Medulla oblongata (tissue), 1 donor: ENCODE results near the gene KIF5B.
"Not testable (repeated sequence)": the region's sequence is repeated elsewhere in the genome, so short reads cannot be mapped to it uniquely, and the experiment has no call there.

Source experiments
- DNase-seq: peaks from one replicate; pipeline ENCODE4 v3.0.0-alpha.2; 2015; ENCODE audit errors: extremely low spot score

KIF5B gene

DNA sequence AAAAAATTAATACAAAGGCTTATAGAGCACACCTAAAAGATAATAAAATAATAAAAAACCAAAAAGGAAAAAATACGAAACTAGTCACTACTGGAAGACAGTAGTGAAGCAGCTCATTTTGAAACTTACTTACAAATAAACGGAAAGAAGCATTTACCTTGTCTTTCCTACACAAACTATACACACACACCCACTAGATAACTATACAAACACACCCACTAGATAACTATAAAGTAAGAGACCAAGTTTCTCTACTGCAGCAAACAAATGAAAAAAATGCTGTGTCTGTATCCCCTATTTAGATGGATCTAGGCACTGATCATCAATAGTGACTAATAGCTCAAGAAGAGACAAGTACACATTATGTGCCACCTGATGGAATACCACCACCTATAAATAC, 49.2 kb downstream of the KIF5B start:
- no peak for DNase-seq

DNA sequence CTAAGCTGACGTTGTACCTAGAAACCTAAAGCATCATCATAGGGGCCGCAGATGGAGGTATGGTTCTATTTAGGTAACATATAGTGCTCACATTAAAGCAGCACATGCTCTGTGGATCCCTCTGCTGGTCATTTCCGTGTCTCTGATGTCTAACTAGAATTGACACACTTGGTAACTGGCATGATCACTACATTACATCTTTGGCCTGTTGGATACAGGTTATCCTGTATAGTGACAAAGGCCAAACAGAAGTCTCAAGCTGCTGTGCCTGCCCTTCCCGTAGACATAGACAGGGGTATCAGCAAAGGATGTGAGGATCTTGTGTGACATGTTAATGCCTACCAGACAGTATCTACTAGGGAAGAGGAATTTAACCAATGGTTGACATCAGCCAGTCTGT, 51.2 kb downstream of the KIF5B start:
- peak; percentile 67 for DNase-seq

DNA sequence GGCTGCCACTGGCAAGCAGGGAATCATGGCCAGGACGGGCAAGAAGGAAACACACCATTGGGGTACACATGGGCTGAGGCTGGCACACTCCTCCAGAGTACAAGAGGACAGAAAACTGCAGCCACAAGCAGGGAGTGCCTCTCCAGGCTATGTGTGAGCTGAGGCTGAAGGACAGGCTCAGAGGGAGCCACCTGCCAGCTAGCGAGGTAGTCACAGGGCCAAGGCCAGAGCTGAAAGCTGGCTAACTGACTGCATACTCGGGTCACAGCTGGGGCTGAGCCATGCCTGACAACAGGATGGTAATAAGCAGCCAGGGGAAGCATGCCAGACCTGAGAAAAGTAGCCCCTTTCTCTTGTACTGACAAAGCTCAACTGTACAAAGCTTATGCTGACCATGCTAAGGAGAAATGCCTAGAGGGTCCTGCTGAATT, 52.0 kb downstream of the KIF5B start:
- DNase-seq, result peak; percentile 64

DNA sequence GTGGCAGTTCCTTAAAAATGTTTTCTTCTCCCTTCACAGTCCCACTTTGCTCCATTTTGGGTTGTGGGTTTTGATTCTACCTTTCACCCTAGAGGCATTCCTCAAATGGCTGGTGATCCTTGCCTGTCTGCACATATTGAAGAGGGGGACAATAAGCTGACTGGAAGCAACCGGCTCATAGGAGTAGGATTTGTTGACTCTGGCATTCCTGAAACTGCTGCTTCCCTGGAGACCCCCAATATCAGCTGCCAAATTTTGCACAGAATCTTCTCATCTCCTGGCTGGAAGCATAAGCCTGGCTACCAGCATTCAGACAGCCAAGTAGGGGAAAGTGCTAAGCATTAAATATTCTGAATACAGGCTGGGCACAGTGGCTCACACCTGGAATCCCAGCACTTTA, 53.7 kb downstream of the KIF5B start:
- DNase-seq, result no peak

DNA sequence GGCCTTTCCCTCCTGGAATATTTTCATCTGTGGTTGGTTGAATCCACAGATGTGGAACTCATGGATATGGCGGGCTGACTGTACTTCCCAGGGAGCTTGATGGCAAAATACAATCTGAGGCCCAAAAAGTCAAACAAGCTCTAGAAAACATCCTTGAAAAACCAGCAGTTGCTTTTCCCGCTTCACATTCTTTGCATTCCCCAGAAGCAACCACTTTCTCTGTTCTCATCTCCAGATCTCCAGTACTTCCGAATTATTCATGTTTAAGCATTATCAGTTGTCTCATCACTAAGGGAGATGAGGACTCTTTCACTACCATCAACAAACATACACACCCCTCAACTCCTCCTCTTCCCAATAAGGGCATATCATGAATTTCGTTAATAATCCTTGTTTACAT, 55.3 kb downstream of the KIF5B start:
- no peak for DNase-seq

DNA sequence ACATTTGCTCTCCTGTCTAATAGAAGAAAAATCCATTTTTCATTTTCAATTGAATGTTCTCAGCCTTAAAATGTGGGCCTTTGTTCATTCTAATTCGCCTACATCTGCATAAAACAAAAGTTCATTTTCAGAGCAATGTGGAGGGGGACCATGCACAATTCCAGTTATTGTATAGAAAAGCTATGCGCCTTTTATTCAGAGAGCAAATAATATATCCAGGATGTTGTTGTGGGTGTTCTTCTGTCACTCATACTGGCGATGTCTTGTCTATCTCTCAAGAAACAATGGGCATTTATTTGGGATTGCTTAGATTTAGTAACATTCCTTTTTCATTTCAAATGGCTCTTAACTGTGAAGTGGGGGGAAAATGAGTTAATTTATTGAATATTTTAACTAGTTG, 56.4 kb downstream of the KIF5B start:
- no peak for DNase-seq

DNA sequence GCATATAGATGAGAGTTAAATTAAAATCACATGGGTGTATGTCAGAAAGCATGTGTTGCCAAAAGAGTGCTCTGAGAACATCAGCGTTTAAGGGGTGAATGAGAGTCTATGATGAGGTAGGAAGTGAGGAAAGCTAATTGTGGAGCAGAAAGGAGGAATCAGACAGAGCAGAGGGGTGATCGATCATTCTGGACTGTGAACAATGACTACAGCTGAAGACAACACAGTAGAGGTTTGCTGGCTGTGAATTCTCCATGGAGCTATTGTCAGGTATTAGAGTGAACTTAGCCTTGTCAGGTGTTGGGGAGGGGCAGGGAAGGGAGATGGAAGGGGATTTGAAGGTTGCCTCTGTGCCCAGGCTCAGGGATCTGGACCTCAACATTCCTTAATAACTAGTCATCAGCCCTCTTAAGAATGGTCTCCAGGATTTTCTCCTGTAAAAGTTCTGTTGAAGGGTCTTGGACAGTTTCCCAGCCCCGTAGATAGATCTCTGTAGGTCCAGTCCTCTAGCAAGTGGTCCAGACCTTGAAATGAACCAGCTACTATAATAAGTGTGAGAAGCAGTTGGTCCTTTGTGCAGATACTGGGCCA, 57.1 kb downstream of the KIF5B start:
- no peak for DNase-seq

DNA sequence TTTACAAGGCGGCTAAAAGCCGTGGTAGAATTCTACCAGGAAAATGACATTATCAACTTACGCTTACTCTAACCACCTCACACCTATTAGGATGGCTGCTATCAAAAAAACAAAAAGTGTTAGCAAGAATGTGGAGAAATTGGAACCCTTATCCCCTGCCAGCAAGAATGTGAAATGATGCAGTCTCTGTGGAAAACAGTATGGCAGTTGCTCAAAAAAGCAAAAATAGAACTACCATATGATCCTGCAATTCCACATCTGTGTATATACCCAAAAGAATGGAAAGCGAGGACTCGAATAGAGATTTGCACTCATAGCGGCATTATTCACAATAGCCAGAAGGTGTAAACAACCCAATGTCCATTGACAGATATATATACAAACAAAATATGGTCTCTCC, 61.3 kb downstream of the KIF5B start:
- DNase-seq, result no peak

DNA sequence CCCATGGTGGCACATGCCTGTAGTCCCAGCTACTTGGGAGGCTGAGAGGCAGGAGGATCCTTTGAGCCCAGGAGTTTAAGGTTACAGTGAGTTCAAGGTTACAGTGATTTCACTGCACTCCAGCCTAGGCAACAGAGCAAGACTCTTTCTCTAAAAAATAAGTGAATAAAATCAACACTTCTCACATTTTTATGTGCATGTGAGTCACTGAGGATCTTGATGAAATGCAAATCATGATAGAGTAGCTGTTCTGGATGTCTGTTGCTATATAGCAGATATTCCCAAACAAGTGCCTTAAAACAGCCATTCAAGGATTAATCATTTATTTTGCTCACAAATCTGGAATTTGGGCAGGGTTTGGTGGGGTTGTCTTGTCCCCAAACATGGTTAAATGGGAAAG, 65.3 kb downstream of the KIF5B start:
- no peak for DNase-seq

DNA sequence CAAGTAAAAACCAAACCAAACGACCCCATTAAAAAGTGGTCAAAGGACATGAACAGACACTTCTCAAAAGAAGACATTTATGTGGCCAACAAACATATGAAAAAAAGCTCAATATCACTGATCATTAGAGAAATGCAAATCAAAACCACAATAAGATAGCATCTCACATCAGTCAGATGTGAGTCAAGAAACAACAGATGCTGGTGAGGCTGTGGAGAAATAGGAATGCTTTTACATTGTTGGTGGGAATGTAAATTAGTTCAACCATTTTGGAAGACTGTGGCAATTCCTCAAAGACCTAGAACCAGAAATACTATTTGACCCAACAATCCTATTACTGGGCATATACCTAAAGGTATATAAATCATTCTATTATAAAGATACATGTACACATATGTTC, 68.4 kb downstream of the KIF5B start:
- not testable (repeated sequence) for DNase-seq

DNA sequence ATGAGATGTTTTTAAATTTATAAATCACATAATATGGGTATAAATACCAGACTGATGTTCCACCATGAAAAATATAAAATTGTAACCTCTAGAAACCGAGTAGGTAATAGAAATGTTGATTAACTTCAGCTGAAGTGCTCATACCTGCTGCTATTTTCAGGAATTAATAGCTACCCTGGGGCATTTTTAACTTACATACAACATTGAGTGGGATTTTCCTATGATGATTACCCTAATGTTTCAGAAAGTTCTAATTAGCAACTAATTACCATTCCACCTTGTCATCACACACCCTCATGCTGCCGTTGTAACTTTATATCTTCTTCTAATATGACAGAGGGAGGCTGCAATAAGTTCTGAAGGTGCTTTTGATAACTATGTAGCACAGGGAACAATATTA, 74.1 kb downstream of the KIF5B start:
- DNase-seq, result no peak

DNA sequence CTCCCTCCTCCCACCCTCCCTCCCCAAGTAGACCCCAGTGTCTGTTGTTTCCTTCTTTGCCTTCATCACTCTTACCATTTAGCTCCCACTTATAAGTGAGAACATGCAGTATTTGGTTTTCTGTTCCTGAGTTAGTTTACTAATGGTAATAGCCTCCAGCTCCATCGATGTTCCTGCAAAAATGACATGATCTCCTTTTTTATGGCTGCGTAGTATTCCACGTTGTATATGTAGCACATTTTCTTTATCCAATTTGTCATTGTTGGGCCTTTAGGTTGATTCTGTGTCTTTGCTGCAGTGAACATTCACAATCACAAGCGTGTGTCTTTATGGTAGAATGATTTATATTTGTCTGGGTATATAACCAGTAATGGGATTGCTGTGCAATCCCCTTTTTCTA, 75.8 kb downstream of the KIF5B start:
- no peak for DNase-seq

DNA sequence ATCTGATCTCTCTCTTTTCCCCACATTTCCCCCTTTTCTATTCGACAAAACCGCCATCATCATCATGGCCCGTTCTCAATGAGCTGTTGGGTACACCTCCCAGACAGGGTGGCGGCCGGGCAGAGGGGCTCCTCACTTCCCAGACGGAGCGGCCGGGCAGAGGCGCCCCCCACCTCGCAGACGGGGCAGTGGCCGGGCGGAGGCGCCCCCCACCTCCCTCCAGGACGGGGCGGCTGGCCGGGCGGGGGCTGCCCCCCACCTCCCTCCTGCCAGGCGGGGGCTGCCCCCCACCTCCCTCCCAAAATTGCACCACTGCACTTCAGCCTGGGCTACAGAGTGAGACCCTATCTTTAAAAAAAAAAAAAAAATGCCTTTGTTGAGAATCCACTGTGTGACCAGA, 77.2 kb downstream of the KIF5B start:
- DNase-seq, result not testable (repeated sequence)

DNA sequence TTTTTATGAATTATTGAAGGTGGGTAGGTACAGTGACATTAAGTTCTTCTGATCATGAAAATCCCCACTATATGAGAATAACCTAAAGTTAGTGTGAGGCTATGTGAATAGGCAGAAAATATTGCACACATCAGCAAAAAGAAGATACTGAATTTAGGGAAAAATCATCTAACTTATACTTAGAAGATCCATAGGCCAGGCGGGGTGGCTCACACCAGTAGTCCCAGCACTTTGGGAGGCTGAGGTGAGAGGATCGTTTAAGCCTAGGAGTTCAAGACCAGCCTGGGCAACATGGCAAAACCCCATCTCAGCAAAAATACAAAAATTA, 78.1 kb downstream of the KIF5B start:
- no peak for DNase-seq

DNA sequence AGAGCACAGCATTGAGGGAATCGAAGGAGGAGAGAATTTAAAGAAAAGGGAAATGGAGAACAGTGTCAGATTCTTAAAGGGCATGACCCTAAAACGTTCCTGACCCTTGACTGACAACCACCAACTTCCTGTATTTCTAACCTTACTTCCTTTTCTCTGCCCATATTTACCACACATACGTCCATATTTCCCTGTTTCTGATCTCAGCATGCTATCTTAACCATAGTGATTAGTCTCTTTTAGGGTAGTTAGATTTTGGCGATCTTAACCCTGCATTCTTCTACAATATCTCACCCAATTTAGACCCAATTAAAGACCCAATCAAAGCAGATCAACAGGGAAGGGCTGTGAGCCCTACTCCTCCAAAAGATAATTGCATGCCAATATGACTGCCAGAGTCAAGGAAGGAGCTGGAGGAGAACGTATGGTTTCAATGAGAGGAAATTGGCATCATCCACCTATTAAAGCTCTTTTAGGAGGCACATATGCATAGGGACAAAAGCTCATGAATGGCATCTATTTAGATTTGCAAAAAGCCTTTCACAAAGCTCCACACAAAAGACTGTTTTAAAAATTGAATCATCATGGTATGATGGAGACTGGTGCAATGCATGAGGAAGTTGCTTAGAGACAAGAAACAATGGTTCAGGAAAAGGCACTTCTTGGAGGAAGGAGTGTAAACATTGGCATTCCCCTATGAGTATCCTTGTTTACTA, 78.6 kb downstream of the KIF5B start:
- peak; percentile 71 for DNase-seq

DNA sequence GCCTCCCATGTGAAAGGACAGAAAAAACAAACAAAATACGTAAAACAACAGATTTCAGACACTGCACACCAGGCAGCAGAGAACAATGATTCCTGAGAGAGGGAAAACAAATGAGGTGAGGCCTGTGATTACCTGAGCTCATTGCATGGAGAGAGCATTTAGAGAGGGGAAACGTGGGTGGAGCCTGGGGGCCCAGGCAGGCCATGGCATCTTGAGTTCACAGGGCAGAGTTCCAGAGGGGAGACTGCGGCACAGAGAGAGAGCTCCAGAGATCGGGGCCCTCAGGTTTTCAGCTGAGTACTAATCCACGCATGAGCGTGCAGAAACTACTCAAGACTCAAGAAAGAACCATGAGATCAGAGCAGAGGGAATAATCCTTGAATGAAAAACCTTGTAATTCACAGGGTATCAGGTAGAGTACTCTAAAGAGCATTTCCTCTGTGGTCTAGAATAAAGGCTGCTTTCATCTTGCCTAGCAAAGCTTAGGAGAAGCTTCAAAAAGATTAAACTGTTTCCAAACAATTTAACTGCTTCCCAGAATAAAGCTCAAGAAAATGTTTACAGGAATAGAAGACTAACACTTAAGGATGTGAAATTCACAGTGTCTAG, 81.0 kb downstream of the KIF5B start:
- DNase-seq, result no peak

DNA sequence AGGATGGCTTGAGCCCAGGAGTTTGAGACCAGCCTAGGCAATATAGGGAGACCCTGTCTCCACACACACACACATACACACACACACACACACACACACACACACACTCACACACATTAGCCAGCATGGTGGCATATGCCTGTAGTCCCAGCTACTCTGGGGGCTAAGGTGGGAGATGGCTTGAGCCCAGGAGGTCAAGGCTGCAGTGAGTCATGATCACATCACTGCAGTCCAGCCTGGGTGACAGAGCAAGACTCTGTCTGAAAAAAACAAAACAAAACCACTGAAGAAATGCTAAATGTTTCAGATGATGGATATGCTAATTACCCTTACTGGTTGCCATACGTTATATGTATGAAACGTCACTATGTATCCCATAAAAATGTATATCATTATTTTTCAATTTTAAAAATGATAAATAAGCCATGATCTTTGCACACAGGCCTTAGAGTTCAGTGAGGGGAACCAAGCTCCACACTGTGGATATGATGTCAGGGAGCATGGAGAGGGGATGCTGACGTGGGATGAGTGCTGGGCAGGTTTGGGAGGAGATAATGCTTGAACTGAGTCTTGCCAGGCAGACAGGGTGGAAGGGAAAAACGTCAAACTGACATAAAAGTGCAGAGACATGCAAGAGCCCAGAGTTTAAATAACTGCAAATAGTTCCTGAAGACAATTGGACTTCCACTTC, 81.6 kb downstream of the KIF5B start:
- DNase-seq, result no peak

DNA sequence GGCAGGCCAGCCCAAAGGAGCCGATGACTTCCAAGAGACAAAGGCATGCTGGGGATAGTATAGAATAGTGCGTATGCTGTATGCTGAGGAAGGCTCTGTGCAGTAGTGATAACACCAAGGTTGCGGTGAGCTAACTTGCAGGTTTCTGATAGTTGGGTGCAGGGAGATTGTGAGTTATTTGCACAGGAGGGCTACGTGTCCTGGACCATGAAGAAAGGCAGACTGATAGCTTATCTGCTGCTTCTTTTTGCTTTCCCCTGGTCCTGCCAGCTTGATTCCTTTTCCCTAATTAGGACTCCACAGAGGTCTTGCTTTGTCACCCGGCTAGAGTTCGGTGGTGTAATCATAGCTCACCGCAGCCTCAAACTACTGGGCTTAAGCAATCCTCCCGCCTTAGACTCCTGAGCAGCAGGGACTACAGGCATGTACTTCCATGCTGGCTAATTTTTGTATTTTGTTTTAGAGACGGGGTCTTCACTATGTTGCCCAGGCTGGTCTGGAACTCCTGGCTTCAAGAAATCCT, 83.6 kb downstream of the KIF5B start:
- DNase-seq, result no peak

DNA sequence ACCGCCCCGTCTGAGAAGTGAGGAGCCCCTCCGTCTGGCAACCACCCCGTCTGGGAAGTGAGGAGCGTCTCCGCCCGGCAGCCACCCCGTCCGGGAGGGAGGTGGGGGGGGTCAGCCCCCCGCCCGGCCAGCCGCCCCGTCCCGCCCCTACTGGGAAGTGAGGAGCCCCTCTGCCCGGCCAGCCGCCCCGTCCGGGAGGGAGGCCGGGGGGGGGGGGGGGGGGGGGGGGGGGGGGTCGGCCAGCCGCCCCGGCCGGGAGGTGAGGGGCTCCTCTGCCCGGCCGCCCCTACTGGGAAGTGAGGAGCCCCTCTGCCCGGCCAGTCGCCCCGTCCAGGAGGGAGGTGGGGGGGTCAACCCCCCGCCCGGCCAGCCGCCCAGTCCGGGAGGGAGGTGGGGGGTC, 86.4 kb downstream of the KIF5B start:
- not testable (repeated sequence) for DNase-seq

DNA sequence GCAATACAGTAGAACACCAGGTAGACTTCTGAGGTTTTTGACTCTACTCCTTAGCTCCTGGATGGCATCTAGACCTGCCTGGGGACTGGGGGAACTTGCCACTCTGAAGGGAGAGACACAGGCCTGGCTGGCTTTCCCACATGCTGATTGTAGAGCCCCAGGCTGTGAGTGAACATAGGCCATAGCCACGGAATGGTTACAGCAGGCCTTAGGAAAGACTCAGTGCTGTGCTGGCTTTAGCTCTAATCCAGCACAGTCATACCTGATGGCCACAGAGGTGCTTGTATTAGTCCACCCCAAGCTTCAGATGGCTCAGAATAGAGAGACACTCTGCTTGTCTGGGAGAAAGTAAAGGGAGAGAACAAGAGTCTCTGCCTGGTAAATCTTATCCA, 92.6 kb downstream of the KIF5B start:
- no peak for DNase-seq

DNA sequence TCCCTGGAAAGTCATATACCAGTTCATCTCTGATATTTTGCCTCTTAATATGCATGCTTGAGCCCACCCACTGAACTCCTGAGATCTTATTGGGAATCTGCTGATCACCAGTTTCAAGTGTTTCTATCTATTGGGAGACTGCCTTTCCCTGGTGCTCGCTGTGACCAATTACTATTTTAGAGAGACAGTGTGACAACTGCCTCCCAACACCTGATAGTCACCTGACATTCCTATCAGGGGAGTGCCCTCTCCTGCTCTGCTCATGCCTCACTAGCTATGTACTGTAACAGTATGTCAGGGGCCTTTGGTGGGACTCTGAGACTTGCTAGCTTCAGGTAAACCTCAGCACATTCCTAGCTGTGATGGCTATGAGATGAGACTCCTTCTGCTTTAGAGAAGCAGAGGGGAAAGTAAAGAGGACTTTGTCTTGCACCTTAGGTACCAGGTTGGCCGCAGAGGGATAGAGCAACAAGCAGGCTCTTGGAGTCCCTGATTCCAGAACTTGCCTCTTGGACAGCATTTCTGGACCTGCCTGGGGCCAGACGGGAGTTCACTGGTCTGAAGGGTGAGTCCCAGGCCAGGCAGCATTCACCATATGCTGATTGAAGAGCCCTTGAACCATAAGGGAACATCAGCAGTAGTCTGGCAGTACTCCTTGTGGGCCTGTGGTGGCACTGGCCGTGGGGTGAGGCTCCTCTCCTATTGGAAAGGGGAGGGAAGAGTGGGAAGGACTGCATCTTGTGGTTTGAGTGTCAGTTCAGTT, 93.2 kb downstream of the KIF5B start:
- no peak for DNase-seq
